Osteocyte (in vitro differentiated cells): ENCODE results near the gene DUSP21. TPM values are rescaled to one million over a fixed set of nuclear protein-coding genes. Genes with fewer than 3 reads are reported as not detected.

Experiments used
- total RNA-seq: library from RNA; stranded (reverse); gene quantifications from 2 replicates; pipeline ENCODE4 v1.2.1, GENCODE V29; 2021

DUSP21 gene
- total RNA-seq, 1 donor from 2014 or later, result not detected

Other genes starting within 250 kb of the DUSP21 start
- gene KDM6A, start 29.2 kb downstream of the DUSP21 start, total RNA-seq, result 17.6 and 20.3 TPM in 2 replicates